PC-9 (cell line): ENCODE results near the gene HLA-A. TPM values are rescaled to one million over a fixed set of nuclear protein-coding genes. Genes with fewer than 3 reads are reported as not detected.

Experiments
- BruUV-seq: library from RNA; stranded (reverse); fragments of 400-500 nt; replicated peaks from 2 replicates; lab custom pipeline; 2021; lab: Mats Ljungman, UMichigan
- CTCF ChIA-PET: fragments of 300-600 bp; sonication (Branson Sonifier 250); formaldehyde crosslinking; loops from one replicate; lab custom pipeline; 2022; ENCODE audit warnings: antibody characterized with exemption; lab: Charles Lee
- POLR2A ChIA-PET: fragments of 300-600 bp; sonication (Branson Sonifier 250); formaldehyde crosslinking; loops from one replicate; lab custom pipeline; 2022; ENCODE audit warnings: antibody characterized with exemption; ENCODE audit not compliant: unreplicated experiment; lab: Charles Lee
- DNase-seq, 2 experiments: peaks; one replicate each; pipeline versions ENCODE4 v3.0.0 to v3.0.0-alpha.2; 2015 to 2022; ENCODE audit warnings: mixed read lengths in 1 of 2
- H2AFZ ChIP-seq: fragments of 200-600 bp; sonication (generic); 2 replicates; pipeline ENCODE4 v1.8.1; 2017; ENCODE audit warnings: antibody characterized with exemption
- H3F3A ChIP-seq: fragments of 200-600 bp; sonication (generic); 2 replicates; pipeline ENCODE4 v1.8.1; 2017; ENCODE audit warnings: antibody characterized with exemption, mild to moderate bottlenecking, low read depth; ENCODE audit not compliant: insufficient read depth
- H3K27ac ChIP-seq: fragments of 200-600 bp; sonication (generic); 2 replicates; pipeline ENCODE4 v1.6.1; 2016; ENCODE audit warnings: mixed run types
- H3K27me3 ChIP-seq: fragments of 200-600 bp; sonication (generic); 2 replicates; pipeline ENCODE4 v1.6.1; 2016; ENCODE audit warnings: low read depth, mixed run types; ENCODE audit not compliant: insufficient read depth
- H3K36me3 ChIP-seq: fragments of 200-600 bp; sonication (generic); 2 replicates; pipeline ENCODE4 v1.6.1; 2016; ENCODE audit warnings: low read depth, mixed run types
- H3K4me1 ChIP-seq: fragments of 200-600 bp; sonication (generic); replicated peaks from 2 replicates; pipeline ENCODE4 v1.6.1; 2016; ENCODE audit warnings: mixed run types; ENCODE audit not compliant: insufficient read depth
- H3K4me2 ChIP-seq: fragments of 200-600 bp; sonication (generic); 2 replicates; pipeline ENCODE4 v1.6.1; 2017; ENCODE audit warnings: mixed run types
- H3K4me3 ChIP-seq: fragments of 200-600 bp; sonication (generic); 2 replicates; pipeline ENCODE4 v1.6.1; 2016; ENCODE audit warnings: mixed run types
- H3K79me2 ChIP-seq: fragments of 200-600 bp; sonication (generic); 2 replicates; pipeline ENCODE4 v1.6.1; 2017; ENCODE audit warnings: low read depth, mixed run types
- H3K9me2 ChIP-seq: fragments of 200-600 bp; sonication (generic); 2 replicates; pipeline ENCODE4 v1.8.1; 2017; ENCODE audit warnings: mild to moderate bottlenecking; ENCODE audit not compliant: insufficient read depth
- H3K9me3 ChIP-seq: fragments of 200-600 bp; sonication (generic); 2 replicates; pipeline ENCODE4 v1.8.1; 2016; ENCODE audit warnings: low read depth; ENCODE audit not compliant: insufficient read depth
- H4K20me1 ChIP-seq: fragments of 200-600 bp; sonication (generic); 2 replicates; pipeline ENCODE4 v1.8.1; 2017; ENCODE audit not compliant: insufficient read depth
- EZH2 ChIP-seq: fragments of 200-600 bp; sonication (generic); IDR thresholded peaks from 2 replicates; pipeline ENCODE4 v1.8.0; 2017; ENCODE audit warnings: antibody characterized with exemption, low read depth
- intact Hi-C: fragments of 100-400 bp; cut with micrococcal nuclease; formaldehyde crosslinking; loops from one replicate; pipeline ENCODE4 v1.10.0; 2022; ENCODE audit not compliant: unreplicated experiment
- total RNA-seq: library from RNA; stranded (reverse); gene quantifications from 2 replicates; pipeline ENCODE4 v1.2.3, GENCODE V29; 2021
- TF ChIP-seq, protein P1 (sequence below): fragments of 200-600 bp; sonication (generic); conservative IDR thresholded peaks from 2 replicates; pipeline ENCODE4 v1.6.1; 2017; ENCODE audit warnings: mixed run types, antibody characterized with exemption, mild to moderate bottlenecking, moderate library complexity

HLA-A gene
- total RNA-seq, 1 experiment from 2014 or later: 168 TPM

DNA sequence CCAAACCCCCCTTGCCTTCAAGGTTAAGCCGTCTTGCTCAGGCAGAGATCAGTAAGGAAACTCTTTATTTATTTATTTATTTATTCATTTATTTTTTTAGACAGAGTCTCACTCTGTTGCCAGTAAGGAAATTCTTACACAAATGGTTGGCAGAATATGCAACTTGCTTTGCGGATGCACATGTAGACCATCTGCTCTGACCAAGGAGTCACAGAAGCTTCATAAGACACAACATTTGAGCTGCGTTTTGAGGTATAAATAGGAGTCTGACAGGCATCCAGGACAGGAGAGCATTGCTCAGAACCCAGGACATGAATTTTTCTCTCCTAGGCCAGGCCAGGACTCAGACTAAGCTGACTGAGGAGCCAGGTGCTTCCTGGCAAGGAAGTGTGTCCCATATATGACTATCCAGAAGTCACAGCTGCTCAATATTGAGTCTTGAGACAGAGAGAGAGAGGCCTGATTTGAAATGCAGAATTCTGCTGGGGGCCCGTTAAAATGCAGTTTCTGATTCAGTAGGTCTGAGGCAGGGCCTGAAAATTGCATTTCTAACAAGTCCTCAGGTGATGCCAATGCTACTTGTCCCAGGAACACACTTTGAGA is 43.9 kb downstream of the HLA-A start:
- intact Hi-C loops: no loop called here
- Histone ChIP-seq H4K20me1 (no peaks in the 10 kb centered on the region), H3F3A (no peaks in the 10 kb centered on the region; the same call in 1 of the 2 replicates), H3K9me2 (no peaks in the 10 kb centered on the region), H3K27ac (no peak overlapping the region), H3K27me3 (no peaks in the 10 kb centered on the region), H2AFZ (no peak overlapping the region), H3K4me2 (no peak overlapping the region), H3K4me3 (no peak overlapping the region), H3K4me1 (no peaks in the 10 kb centered on the region), H3K9me3 (no peaks in the 10 kb centered on the region), H3K79me2 (no peaks in the 10 kb centered on the region), H3K36me3 (no peaks in the 10 kb centered on the region)
- ChIA-PET CTCF (no interaction called here), POLR2A (no interaction called here)
- no TSS peak for BruUV-seq
- no peak for DNase-seq
- TF ChIP-seq, protein P1, sequence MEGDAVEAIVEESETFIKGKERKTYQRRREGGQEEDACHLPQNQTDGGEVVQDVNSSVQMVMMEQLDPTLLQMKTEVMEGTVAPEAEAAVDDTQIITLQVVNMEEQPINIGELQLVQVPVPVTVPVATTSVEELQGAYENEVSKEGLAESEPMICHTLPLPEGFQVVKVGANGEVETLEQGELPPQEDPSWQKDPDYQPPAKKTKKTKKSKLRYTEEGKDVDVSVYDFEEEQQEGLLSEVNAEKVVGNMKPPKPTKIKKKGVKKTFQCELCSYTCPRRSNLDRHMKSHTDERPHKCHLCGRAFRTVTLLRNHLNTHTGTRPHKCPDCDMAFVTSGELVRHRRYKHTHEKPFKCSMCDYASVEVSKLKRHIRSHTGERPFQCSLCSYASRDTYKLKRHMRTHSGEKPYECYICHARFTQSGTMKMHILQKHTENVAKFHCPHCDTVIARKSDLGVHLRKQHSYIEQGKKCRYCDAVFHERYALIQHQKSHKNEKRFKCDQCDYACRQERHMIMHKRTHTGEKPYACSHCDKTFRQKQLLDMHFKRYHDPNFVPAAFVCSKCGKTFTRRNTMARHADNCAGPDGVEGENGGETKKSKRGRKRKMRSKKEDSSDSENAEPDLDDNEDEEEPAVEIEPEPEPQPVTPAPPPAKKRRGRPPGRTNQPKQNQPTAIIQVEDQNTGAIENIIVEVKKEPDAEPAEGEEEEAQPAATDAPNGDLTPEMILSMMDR: no peak
- TF ChIP-seq EZH2: no peak

DNA sequence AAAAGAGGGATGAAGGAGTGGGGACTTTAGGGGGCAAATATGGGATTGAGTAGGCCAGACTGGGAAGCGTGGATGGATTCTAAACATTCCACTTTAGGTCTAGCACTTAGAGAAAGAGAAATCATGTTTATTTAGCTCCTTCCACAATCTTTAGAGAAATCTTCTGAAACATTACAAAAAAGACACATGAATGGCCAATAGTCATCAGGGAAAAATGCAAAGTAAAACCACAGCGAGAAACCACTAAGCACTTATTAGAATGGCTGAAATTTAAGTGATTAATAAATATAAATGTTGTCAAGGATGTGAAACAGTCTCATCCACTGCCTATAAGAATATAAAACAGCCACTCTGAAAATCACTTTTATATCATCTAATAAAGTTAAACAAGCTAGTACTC is 46.9 kb downstream of the HLA-A start:
- Histone ChIP-seq H4K20me1 (no peaks in the 10 kb centered on the region), H3K27ac (no peak overlapping the region), H3F3A (no peaks in the 10 kb centered on the region), H3K9me2 (no peaks in the 10 kb centered on the region), H3K36me3 (no peaks in the 10 kb centered on the region), H3K9me3 (no peaks in the 10 kb centered on the region), H3K4me2 (no peak overlapping the region), H2AFZ (no peak overlapping the region), H3K79me2 (no peaks in the 10 kb centered on the region), H3K27me3 (no peaks in the 10 kb centered on the region), H3K4me3 (no peak overlapping the region), H3K4me1 (no peaks in the 10 kb centered on the region)
- ChIA-PET CTCF (no interaction called here), POLR2A (no interaction called here)
- no peak for DNase-seq
- intact Hi-C loops: no loop called here
- BruUV-seq: no TSS peak
- TF ChIP-seq, protein P1: no peak

DNA sequence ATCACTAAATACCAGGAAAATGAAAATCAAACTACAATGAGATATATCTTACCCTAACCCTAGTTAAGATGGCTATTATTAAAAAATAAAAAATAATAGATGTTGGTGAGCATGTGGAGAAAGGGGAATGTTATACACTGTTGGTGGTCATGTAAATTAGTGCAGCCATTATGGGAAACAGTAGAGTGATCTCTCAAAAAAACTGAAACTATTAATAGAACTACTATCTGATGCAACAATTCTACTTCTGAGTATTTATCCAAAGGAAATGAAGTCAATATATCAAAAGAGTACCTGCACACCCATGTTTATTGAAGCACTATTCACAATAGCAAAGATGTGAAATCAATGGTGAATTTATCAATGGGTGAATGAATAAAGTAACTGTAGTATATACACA is 48.6 kb downstream of the HLA-A start:
- ChIA-PET CTCF (no interaction called here), POLR2A (no interaction called here)
- Histone ChIP-seq H3K79me2 (no peaks in the 10 kb centered on the region), H3K4me1 (no peaks in the 10 kb centered on the region), H3K27ac (no peak overlapping the region), H3K27me3 (no peaks in the 10 kb centered on the region), H2AFZ (no peak overlapping the region), H3K36me3 (no peaks in the 10 kb centered on the region), H3K4me3 (no peak overlapping the region), H3K4me2 (no peak overlapping the region), H3K9me3 (no peaks in the 10 kb centered on the region), H4K20me1 (no peaks in the 10 kb centered on the region), H3F3A (no peaks in the 10 kb centered on the region), H3K9me2 (no peaks in the 10 kb centered on the region)
- no peak for TF ChIP-seq EZH2
- TF ChIP-seq, protein P1: no peak
- intact Hi-C loops: no loop called here
- no peak for DNase-seq
- no TSS peak for BruUV-seq
